OCI-LY7 (cell line): ENCODE data around the gene ANXA8L1. TPM values are rescaled to one million over a fixed set of nuclear protein-coding genes. Genes with fewer than 3 reads are reported as not detected.
"Not testable (repeated sequence)": the region's sequence is repeated elsewhere in the genome, so short reads cannot be mapped to it uniquely, and the experiment has no call there.

Experiments
- BruUV-seq: library from RNA; stranded (reverse); fragments of 400-500 nt; replicated peaks from 2 replicates; lab custom pipeline; 2021; lab: Mats Ljungman, UMichigan
- CTCF ChIA-PET: fragments of 300-600 bp; sonication (Branson Sonifier 250); formaldehyde crosslinking; loops from one replicate; lab custom pipeline; 2022; ENCODE audit warnings: antibody characterized with exemption; ENCODE audit not compliant: unreplicated experiment; lab: Charles Lee
- POLR2A ChIA-PET: fragments of 300-600 bp; sonication (Branson Sonifier 250); formaldehyde crosslinking; loops from one replicate; lab custom pipeline; 2022; ENCODE audit warnings: antibody characterized with exemption; lab: Charles Lee
- DNase-seq: peaks from one replicate; pipeline ENCODE4 v3.0.0-alpha.2; 2015; ENCODE audit warnings: low spot score
- H2AFZ ChIP-seq: fragments of 200-600 bp; sonication (generic), shearing (Covaris generic); 2 replicates; pipeline ENCODE4 v1.6.1; 2014; ENCODE audit warnings: mild to moderate bottlenecking, antibody characterized with exemption, low read length, moderate library complexity
- H3K27ac ChIP-seq: fragments of 200-600 bp; sonication (generic); 2 replicates; pipeline ENCODE4 v1.5.1; 2014; ENCODE audit warnings: mixed run types, low read depth, mild to moderate bottlenecking, moderate library complexity, low read length, inconsistent platforms; ENCODE audit not compliant: poor library complexity, severe bottlenecking
- H3K36me3 ChIP-seq: fragments of 200-600 bp; sonication (generic); 2 replicates; pipeline ENCODE4 v1.6.1; 2014; ENCODE audit warnings: mild to moderate bottlenecking, antibody characterized with exemption, low read length, moderate library complexity, mixed read lengths; ENCODE audit not compliant: insufficient read depth
- H3K4me1 ChIP-seq: fragments of 200-600 bp; sonication (generic); 2 replicates; pipeline ENCODE4 v1.5.1; 2014; ENCODE audit warnings: mild to moderate bottlenecking, low read length; ENCODE audit not compliant: insufficient read depth, poor library complexity, severe bottlenecking
- H3K4me2 ChIP-seq: fragments of 200-600 bp; sonication (generic); 2 replicates; pipeline ENCODE4 v1.6.1; 2014; ENCODE audit warnings: mild to moderate bottlenecking, low read length
- H3K4me3 ChIP-seq: fragments of 200-600 bp; sonication (generic); 2 replicates; pipeline ENCODE4 v1.5.1; 2014; ENCODE audit warnings: mild to moderate bottlenecking, low read depth, low read length; ENCODE audit not compliant: poor library complexity, severe bottlenecking
- H3K79me2 ChIP-seq: fragments of 200-600 bp; sonication (generic); 2 replicates; pipeline ENCODE4 v1.6.1; 2016; ENCODE audit warnings: low read depth, mild to moderate bottlenecking, low read length, moderate library complexity, mixed read lengths; ENCODE audit not compliant: insufficient read depth
- H3K9me2 ChIP-seq: fragments of 200-600 bp; sonication (generic); 2 replicates; pipeline ENCODE4 v1.6.1; 2016; ENCODE audit warnings: mild to moderate bottlenecking, low read length, mixed read lengths; ENCODE audit not compliant: insufficient read depth
- H3K9me3 ChIP-seq: fragments of 200-600 bp; sonication (generic); 2 replicates; pipeline ENCODE4 v1.6.1; 2014; ENCODE audit warnings: mild to moderate bottlenecking, mixed run types, low read length, mixed read lengths
- H4K20me1 ChIP-seq: fragments of 200-600 bp; sonication (generic); 2 replicates; pipeline ENCODE4 v1.6.1; 2014; ENCODE audit warnings: mild to moderate bottlenecking, antibody characterized with exemption, low read length, moderate library complexity, mixed read lengths; ENCODE audit not compliant: insufficient read depth
- intact Hi-C: fragments of 100-400 bp; cut with micrococcal nuclease; formaldehyde crosslinking; loops from one replicate; pipeline ENCODE4 v1.10.0; 2022; ENCODE audit not compliant: unreplicated experiment
- total RNA-seq, 2 experiments: library from RNA; depleted of rRNA in 1 of 2; stranded (reverse); fragments of >200 nt in 1 of 2; shearing (Covaris generic) in 1 of 2; gene quantifications; 2 replicates each; pipeline ENCODE4 v1.2.3, GENCODE V29; 2014 to 2022

ANXA8L1 gene
- total RNA-seq, 2 experiments from 2014 or later, result not detected

- not testable (repeated sequence) for BruUV-seq
Measured at GRCh38 chr10:46385858-46386257, 10.3 kb downstream of the ANXA8L1 start.

GRCh38 chr10:46386694-46387093 is 11.1 kb downstream of the ANXA8L1 start:
- DNase-seq, CTCF ChIA-PET, H3K27ac ChIP-seq, H3K79me2 ChIP-seq, H3K9me2 ChIP-seq, H2AFZ ChIP-seq, intact Hi-C loops, H4K20me1 ChIP-seq, H3K4me3 ChIP-seq, POLR2A ChIA-PET, H3K9me3 ChIP-seq, H3K4me2 ChIP-seq, H3K36me3 ChIP-seq, BruUV-seq, H3K4me1 ChIP-seq: not testable (repeated sequence)

More at GRCh38 chr10:46385858-46386257, 10.3 kb downstream of the ANXA8L1 start:
- H3K4me1 ChIP-seq, H3K79me2 ChIP-seq, H2AFZ ChIP-seq, H3K9me3 ChIP-seq, POLR2A ChIA-PET, H3K9me2 ChIP-seq, H4K20me1 ChIP-seq, intact Hi-C loops, DNase-seq, H3K4me3 ChIP-seq, CTCF ChIA-PET, H3K36me3 ChIP-seq, H3K4me2 ChIP-seq, H3K27ac ChIP-seq: not testable (repeated sequence)

GRCh38 chr10:46387309-46387902 is 11.8 kb downstream of the ANXA8L1 start:
- CTCF ChIA-PET, DNase-seq, H3K4me1 ChIP-seq, H3K27ac ChIP-seq, H3K9me2 ChIP-seq, H2AFZ ChIP-seq, H3K36me3 ChIP-seq, BruUV-seq, intact Hi-C loops, H4K20me1 ChIP-seq, H3K79me2 ChIP-seq, H3K4me2 ChIP-seq, H3K9me3 ChIP-seq, H3K4me3 ChIP-seq, POLR2A ChIA-PET: not testable (repeated sequence)

DNA sequence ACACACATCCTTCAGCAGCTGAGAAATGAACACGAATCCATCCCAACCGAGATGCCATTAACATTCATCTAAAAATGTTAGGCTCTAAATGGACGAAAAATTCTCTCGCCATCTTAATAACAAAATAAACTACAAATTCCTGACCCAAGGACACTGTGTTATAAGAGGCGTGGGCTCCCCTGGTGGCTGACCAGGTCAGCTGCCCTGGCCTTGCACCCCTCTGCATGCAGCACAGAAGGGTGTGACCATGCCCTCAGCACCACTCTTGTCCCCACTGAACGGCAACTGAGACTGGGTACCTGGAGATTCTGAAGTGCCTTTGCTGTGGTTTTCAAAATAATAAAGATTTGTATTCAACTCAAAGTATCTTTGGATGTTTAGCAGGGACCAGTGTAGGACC is 15.8 kb downstream of the ANXA8L1 start:
- H4K20me1 ChIP-seq, intact Hi-C loops, H3K4me3 ChIP-seq, DNase-seq, POLR2A ChIA-PET, CTCF ChIA-PET, H3K36me3 ChIP-seq, H3K9me3 ChIP-seq, H3K27ac ChIP-seq, H3K4me1 ChIP-seq, H3K79me2 ChIP-seq, H3K9me2 ChIP-seq, H3K4me2 ChIP-seq, BruUV-seq, H2AFZ ChIP-seq: not testable (repeated sequence)

- BruUV-seq, CTCF ChIA-PET: not testable (repeated sequence)
Measured at GRCh38 chr10:46396441-46397279, 21.1 kb downstream of the ANXA8L1 start.

DNA sequence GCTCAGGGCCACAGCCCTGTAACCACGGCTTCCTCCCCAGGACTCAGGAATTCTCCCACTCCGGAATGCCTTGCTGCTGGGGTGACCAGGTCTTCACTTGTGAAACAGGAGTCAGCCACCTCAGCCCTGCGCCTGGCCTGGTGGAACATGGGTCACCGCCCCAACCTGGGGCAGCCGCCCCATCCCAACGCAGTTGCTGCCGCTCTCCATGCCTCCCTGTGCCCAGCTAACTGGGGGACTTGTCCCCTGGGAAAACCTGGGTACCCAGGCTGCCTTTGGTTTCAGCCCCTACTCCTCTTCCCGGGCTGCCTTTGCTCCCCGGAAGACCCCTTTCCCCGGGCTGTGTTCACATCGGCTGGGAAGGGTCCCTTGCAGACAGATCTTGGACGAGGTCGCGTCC is 22.2 kb downstream of the ANXA8L1 start:
- H4K20me1 ChIP-seq, H3K4me2 ChIP-seq, H3K4me3 ChIP-seq, BruUV-seq, H3K9me2 ChIP-seq, H3K79me2 ChIP-seq, H3K36me3 ChIP-seq, DNase-seq, intact Hi-C loops, H3K27ac ChIP-seq, H3K9me3 ChIP-seq, CTCF ChIA-PET, H3K4me1 ChIP-seq, H2AFZ ChIP-seq, POLR2A ChIA-PET: not testable (repeated sequence)

More at GRCh38 chr10:46396441-46397279, 21.1 kb downstream of the ANXA8L1 start:
- H3K4me3 ChIP-seq, H3K4me1 ChIP-seq, H3K36me3 ChIP-seq, H3K9me3 ChIP-seq, H3K4me2 ChIP-seq, DNase-seq, H3K27ac ChIP-seq, H3K79me2 ChIP-seq, H3K9me2 ChIP-seq, H2AFZ ChIP-seq, intact Hi-C loops, H4K20me1 ChIP-seq, POLR2A ChIA-PET: not testable (repeated sequence)
